Hepatocyte (in vitro differentiated cells): Measurements from ENCODE around the gene ACP6. TPM values are rescaled to one million over a fixed set of nuclear protein-coding genes. Genes with fewer than 3 reads are reported as not detected.

Source experiments
- DNase-seq: peaks from one replicate; pipeline ENCODE4 v3.0.0-alpha.2; 2016; ENCODE audit warnings: low spot score
- H2AFZ ChIP-seq: fragments of 200-600 bp; sonication (generic); 2 replicates; pipeline ENCODE4 v1.6.0; 2016; ENCODE audit warnings: antibody characterized with exemption, mild to moderate bottlenecking
- H3K27ac ChIP-seq: fragments of 200-600 bp; sonication (generic); 2 replicates; pipeline ENCODE4 v1.5.1; 2016; ENCODE audit warnings: mild to moderate bottlenecking
- H3K27me3 ChIP-seq: fragments of 200-600 bp; sonication (generic); 2 replicates; pipeline ENCODE4 v1.6.1; 2016
- H3K36me3 ChIP-seq: fragments of 200-600 bp; sonication (generic); replicated peaks from 2 replicates; pipeline ENCODE4 v1.5.1; 2016; ENCODE audit warnings: low read depth; ENCODE audit not compliant: insufficient read depth
- H3K4me1 ChIP-seq: fragments of 200-600 bp; sonication (generic); 2 replicates; pipeline ENCODE4 v1.5.1; 2016; ENCODE audit warnings: mild to moderate bottlenecking, moderate library complexity; ENCODE audit not compliant: insufficient read depth
- H3K4me2 ChIP-seq: fragments of 200-600 bp; sonication (generic); 2 replicates; pipeline ENCODE4 v1.6.0; 2016
- H3K4me3 ChIP-seq: fragments of 200-600 bp; sonication (generic); 2 replicates; pipeline ENCODE4 v1.5.1; 2016; ENCODE audit warnings: mild to moderate bottlenecking
- H3K79me2 ChIP-seq: fragments of 200-600 bp; sonication (generic); 2 replicates; pipeline ENCODE4 v1.6.0; 2017; ENCODE audit warnings: mild to moderate bottlenecking
- H3K9me2 ChIP-seq: fragments of 200-600 bp; sonication (generic); replicated peaks from 2 replicates; pipeline ENCODE4 v1.6.0; 2017; ENCODE audit warnings: mild to moderate bottlenecking; ENCODE audit not compliant: insufficient read depth
- H3K9me3 ChIP-seq: fragments of 200-600 bp; sonication (generic); 2 replicates; pipeline ENCODE4 v1.5.1; 2016; ENCODE audit warnings: low read depth, mild to moderate bottlenecking
- H4K20me1 ChIP-seq: fragments of 200-600 bp; sonication (generic); 2 replicates; pipeline ENCODE4 v1.6.0; 2016; ENCODE audit warnings: mild to moderate bottlenecking; ENCODE audit not compliant: insufficient read depth, poor library complexity, severe bottlenecking
- EZH2 ChIP-seq: fragments of 200-600 bp; sonication (generic); IDR thresholded peaks from 2 replicates; pipeline ENCODE4 v1.6.1; 2016; ENCODE audit warnings: antibody characterized with exemption, mild to moderate bottlenecking, borderline replicate concordance
- EZH2phosphoT487 ChIP-seq: fragments of 200-600 bp; sonication (generic); IDR thresholded peaks from one replicate; pipeline ENCODE4 v1.6.1; 2018; ENCODE audit warnings: antibody characterized with exemption, mild to moderate bottlenecking, low read depth, moderate library complexity; ENCODE audit not compliant: unreplicated experiment, severe bottlenecking
- WGBS: methylation state at CpG from one replicate; pipeline ENCODE4 v1.1.6; 2016; ENCODE audit warnings: low lambda C conversion rate; ENCODE audit errors: missing lambda C conversion rate; 5-methylcytosine and 5-hydroxymethylcytosine counted together
- polyA plus RNA-seq: library from polyadenylated mRNA; unstranded; fragments of >200 nt; fragmentation: Nextera tagmentation; extraction: Ambion mirVana; gene quantifications from 2 replicates; pipeline ENCODE4 v1.2.1, GENCODE V29; 2016
- total RNA-seq: library from RNA; depleted of rRNA; stranded (reverse); fragments of >200 nt; gene quantifications from 2 replicates; pipeline ENCODE4 v1.2.3, GENCODE V29; 2014
- TF ChIP-seq, protein P1 (sequence below): fragments of 200-600 bp; sonication (generic); IDR thresholded peaks from 2 replicates; pipeline ENCODE4 v1.5.1; 2016; ENCODE audit warnings: antibody characterized with exemption, mild to moderate bottlenecking; ENCODE audit not compliant: poor library complexity

The ACP6 gene
- total and polyA plus RNA-seq, 2 experiments from 2014 or later, result 16.8 to 29.9 TPM

DNA sequence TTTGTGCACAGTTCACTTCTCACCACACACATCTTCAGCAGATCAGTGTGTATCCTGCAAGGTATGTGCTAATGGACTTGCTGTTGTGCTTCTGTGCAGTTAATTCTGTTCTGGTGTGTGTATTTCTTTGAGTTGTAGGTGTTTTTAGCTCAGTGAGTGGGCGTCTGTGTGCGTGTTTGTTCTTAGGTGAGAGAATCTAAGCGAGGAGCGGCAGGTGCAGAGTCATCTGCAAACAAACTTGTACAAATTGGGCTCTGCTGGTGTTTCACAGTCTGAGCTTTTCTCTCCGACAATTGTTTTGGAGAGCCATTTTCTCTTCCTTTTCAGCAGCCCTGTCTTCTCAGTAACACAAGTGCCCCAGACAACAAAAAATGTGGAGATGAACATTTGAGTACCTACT, 43.6 kb downstream of the ACP6 start:
- no peaks in the 10 kb centered on the region for H3K36me3 ChIP-seq
- H3K27ac ChIP-seq, result peak overlapping the region; percentile 67
- H3K79me2 ChIP-seq, result no peaks in the 10 kb centered on the region
- H3K4me1 ChIP-seq, result peaks cover 15% of the 10 kb centered on the region
- no peak for DNase-seq
- no peak overlapping the region for H2AFZ ChIP-seq
- WGBS, result 56% methylated on average over 5 of the region's 5 CpGs
- H3K4me3 ChIP-seq, result no peak overlapping the region
- H3K4me2 ChIP-seq, result peak overlapping the region; percentile 63
- no peaks in the 10 kb centered on the region for H3K9me3 ChIP-seq
- TF ChIP-seq EZH2phosphoT487, result no peak
- TF ChIP-seq EZH2, result no peak
- TF ChIP-seq, protein P1, sequence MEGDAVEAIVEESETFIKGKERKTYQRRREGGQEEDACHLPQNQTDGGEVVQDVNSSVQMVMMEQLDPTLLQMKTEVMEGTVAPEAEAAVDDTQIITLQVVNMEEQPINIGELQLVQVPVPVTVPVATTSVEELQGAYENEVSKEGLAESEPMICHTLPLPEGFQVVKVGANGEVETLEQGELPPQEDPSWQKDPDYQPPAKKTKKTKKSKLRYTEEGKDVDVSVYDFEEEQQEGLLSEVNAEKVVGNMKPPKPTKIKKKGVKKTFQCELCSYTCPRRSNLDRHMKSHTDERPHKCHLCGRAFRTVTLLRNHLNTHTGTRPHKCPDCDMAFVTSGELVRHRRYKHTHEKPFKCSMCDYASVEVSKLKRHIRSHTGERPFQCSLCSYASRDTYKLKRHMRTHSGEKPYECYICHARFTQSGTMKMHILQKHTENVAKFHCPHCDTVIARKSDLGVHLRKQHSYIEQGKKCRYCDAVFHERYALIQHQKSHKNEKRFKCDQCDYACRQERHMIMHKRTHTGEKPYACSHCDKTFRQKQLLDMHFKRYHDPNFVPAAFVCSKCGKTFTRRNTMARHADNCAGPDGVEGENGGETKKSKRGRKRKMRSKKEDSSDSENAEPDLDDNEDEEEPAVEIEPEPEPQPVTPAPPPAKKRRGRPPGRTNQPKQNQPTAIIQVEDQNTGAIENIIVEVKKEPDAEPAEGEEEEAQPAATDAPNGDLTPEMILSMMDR, result no peak
- H4K20me1 ChIP-seq, result no peaks in the 10 kb centered on the region
- H3K27me3 ChIP-seq, result no peaks in the 10 kb centered on the region
- H3K9me2 ChIP-seq, result no peaks in the 10 kb centered on the region

- Histone ChIP-seq H3K27me3 (no peaks in the 10 kb centered on the region), H3K27ac (peak overlapping the region; percentile 67), H3K9me2 (no peaks in the 10 kb centered on the region), H3K4me3 (no peak overlapping the region), H3K36me3 (no peaks in the 10 kb centered on the region), H3K4me1 (peaks cover 15% of the 10 kb centered on the region), H4K20me1 (no peaks in the 10 kb centered on the region), H2AFZ (no peak overlapping the region), H3K79me2 (no peaks in the 10 kb centered on the region), H3K4me2 (peak overlapping the region; percentile 63), H3K9me3 (no peaks in the 10 kb centered on the region)
- 83% methylated on average over 2 of the region's 2 CpGs for WGBS
- no peak for DNase-seq
- TF ChIP-seq, protein P1, result no peak
- TF ChIP-seq EZH2phosphoT487 (no peak), EZH2 (no peak)
Observed at GRCh38 chr1:147626291-147626690, 44.0 kb downstream of the ACP6 start.

DNA sequence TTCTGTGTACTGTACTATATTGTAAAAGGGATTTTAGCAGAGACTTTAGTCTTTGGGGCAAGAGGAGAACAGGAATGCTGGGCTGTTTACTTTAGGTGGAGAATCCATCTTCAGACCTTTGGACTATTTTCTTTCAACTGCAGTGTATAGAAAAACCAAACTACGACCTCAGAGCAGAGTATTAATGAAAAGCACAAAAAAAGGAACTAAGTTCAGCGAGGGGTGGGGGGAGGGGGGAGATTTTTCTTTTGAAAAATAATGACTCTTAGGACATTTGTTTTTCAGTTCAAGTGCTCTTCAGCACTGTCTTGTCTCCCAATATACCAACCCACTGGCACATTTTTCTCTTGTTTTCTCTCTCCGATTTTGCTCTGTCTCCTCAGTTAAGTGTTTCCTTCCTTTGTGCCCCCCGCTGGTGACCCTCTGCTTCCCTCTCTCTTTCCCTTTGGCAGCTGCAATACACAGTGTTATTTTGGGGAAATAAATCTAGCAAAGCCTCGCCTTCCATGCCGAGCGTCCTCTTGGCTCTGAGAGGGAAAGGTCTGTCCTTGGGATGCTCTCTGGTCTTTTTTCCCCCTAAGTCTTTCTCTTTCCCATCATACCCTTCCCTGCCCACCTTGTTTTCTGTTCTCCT, 44.8 kb downstream of the ACP6 start:
- no peaks in the 10 kb centered on the region for H3K9me3 ChIP-seq
- H3K79me2 ChIP-seq, result no peaks in the 10 kb centered on the region
- H3K4me2 ChIP-seq, result peak overlapping the region; percentile 63
- H2AFZ ChIP-seq, result no peak overlapping the region
- TF ChIP-seq EZH2phosphoT487 (no peak), EZH2 (no peak)
- TF ChIP-seq, protein P1, result no peak
- H3K27me3 ChIP-seq, result no peaks in the 10 kb centered on the region
- no peaks in the 10 kb centered on the region for H3K9me2 ChIP-seq
- WGBS, result 67% methylated on average over 7 of the region's 7 CpGs
- peak overlapping the region; percentile 67 for H3K27ac ChIP-seq
- no peak for DNase-seq
- no peak overlapping the region for H3K4me3 ChIP-seq
- no peaks in the 10 kb centered on the region for H4K20me1 ChIP-seq
- peaks cover 15% of the 10 kb centered on the region for H3K4me1 ChIP-seq
- no peaks in the 10 kb centered on the region for H3K36me3 ChIP-seq
